MM.1S (cell line): ENCODE measurements around the gene CHMP5.

Source experiments
- EZH2 ChIP-seq: fragments of 300-600 bp; sonication (generic); optimal IDR thresholded peaks from 2 replicates; pipeline ENCODE3; 2017; ENCODE audit warnings: low read depth, mild to moderate bottlenecking, antibody characterized with exemption, low read length, mixed read lengths
- TF ChIP-seq, protein P1 (sequence below): fragments of 300-600 bp; sonication (generic); IDR thresholded peaks from 2 replicates; pipeline ENCODE4 v1.5.1; 2016; ENCODE audit warnings: antibody characterized with exemption, low read length, mixed read lengths

DNA sequence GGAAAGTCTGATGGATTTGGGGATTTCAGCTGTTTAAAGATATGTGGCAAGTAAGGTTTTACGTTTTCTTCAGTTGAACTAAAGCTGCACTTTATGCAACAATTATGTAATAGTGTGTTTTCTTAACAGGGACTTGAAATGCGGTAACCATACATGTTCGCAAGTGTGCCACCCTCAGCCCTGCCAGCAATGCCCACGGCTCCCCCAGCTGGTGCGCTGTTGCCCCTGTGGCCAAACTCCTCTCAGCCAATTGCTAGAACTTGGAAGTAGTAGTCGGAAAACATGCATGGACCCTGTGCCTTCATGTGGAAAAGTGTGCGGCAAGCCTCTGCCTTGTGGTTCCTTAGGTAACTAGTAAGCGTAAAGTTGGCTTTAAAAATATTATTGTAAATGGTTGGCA lies 53.9 kb downstream of the CHMP5 start:
- TF ChIP-seq, protein P1, sequence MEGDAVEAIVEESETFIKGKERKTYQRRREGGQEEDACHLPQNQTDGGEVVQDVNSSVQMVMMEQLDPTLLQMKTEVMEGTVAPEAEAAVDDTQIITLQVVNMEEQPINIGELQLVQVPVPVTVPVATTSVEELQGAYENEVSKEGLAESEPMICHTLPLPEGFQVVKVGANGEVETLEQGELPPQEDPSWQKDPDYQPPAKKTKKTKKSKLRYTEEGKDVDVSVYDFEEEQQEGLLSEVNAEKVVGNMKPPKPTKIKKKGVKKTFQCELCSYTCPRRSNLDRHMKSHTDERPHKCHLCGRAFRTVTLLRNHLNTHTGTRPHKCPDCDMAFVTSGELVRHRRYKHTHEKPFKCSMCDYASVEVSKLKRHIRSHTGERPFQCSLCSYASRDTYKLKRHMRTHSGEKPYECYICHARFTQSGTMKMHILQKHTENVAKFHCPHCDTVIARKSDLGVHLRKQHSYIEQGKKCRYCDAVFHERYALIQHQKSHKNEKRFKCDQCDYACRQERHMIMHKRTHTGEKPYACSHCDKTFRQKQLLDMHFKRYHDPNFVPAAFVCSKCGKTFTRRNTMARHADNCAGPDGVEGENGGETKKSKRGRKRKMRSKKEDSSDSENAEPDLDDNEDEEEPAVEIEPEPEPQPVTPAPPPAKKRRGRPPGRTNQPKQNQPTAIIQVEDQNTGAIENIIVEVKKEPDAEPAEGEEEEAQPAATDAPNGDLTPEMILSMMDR = no peak
- no peak for TF ChIP-seq EZH2
